GM12801 (cell line): ENCODE data around the gene PNO1.

ENCODE experiments used
- CTCF ChIP-seq: IDR thresholded peaks from one replicate; pipeline ENCODE4 v1.5.1; 2011; ENCODE audit warnings: control low read depth; ENCODE audit not compliant: insufficient read length; ENCODE audit errors: extremely low read depth

Gene PNO1

GRCh38 chr2:68158134-68158447 lies 403 bp downstream of the PNO1 start:
- TF ChIP-seq CTCF = no peak

- no peak for TF ChIP-seq CTCF
These were observed 6.0 kb downstream of the PNO1 start for GRCh38 chr2:68163641-68164040.

- TF ChIP-seq CTCF = no peak
These were observed 9.5 kb downstream of the PNO1 start for GRCh38 chr2:68167186-68167585.

GRCh38 chr2:68169308-68169707 lies 11.6 kb downstream of the PNO1 start:
- no peak for TF ChIP-seq CTCF

- TF ChIP-seq CTCF = no peak
These were observed 13.5 kb downstream of the PNO1 start for GRCh38 chr2:68171146-68171545.

GRCh38 chr2:68171684-68172083 lies 14.0 kb downstream of the PNO1 start:
- no peak for TF ChIP-seq CTCF

- TF ChIP-seq CTCF = no peak
These were observed 14.8 kb downstream of the PNO1 start for GRCh38 chr2:68172521-68172920.

- no peak for TF ChIP-seq CTCF
These were observed 15.5 kb downstream of the PNO1 start for GRCh38 chr2:68172990-68173700.
